A549 (cell line): ENCODE data around the gene WNT8B. TPM values are rescaled to one million over a fixed set of nuclear protein-coding genes. Genes with fewer than 3 reads are reported as not detected.

Experiments used
- ATAC-seq, 2 experiments: fragments of 200-7000 bp in 1 of 2; fragments of >200 bp in 1 of 2; cut with Nextera tagmentation in 1 of 2; cut with Tn5 transposase in 1 of 2; 3 replicates each; pipeline versions ENCODE4 v1.8.0 to v1.9.1; 2018 to 2020; ENCODE audit warnings: mild to moderate bottlenecking in 1 of 2, moderate library complexity in 1 of 2
- CTCF ChIA-PET: fragments of 300-600 bp; sonication (Branson Sonifier 250); formaldehyde crosslinking; extraction: SDS; loops from one replicate; lab custom pipeline; 2021; ENCODE audit warnings: antibody characterized with exemption, inconsistent platforms; lab: Yijun Ruan, JAX
- POLR2A ChIA-PET: fragments of 350-600 bp; formaldehyde crosslinking; extraction: SDS; loops from one replicate; lab custom pipeline; 2021; ENCODE audit warnings: antibody characterized with exemption, inconsistent platforms; lab: Yijun Ruan, JAX
- DNase-seq, 2 experiments: peaks; one replicate each; pipeline versions ENCODE4 v3.0.0 to v3.0.0-alpha.2; 2011 to 2016; ENCODE audit warnings: low read depth in 1 of 2, low spot score in 1 of 2
- FAIRE-seq: peaks from 2 replicates; lab custom pipeline; 2011; peaks lifted over from hg19 to GRCh38; lab: Jason Lieb, UNC
- H3K27ac ChIP-seq, 2 experiments: fragments of >200 bp; sonication (Bioruptor Twin); formaldehyde crosslinking; 3 replicates each; pipeline ENCODE4 v1.5.1; 2016 to 2017
- H3K4me1 ChIP-seq: fragments of >200 bp; sonication (Bioruptor Twin); formaldehyde crosslinking; 3 replicates; pipeline ENCODE4 v1.6.1; 2016
- H3K4me2 ChIP-seq: fragments of >200 bp; sonication (Bioruptor Twin); formaldehyde crosslinking; 3 replicates; pipeline ENCODE4 v1.6.1; 2016
- H3K4me3 ChIP-seq: fragments of >200 bp; sonication (Bioruptor Twin); formaldehyde crosslinking; 3 replicates; pipeline ENCODE4 v1.5.1; 2016
- H3K9me3 ChIP-seq: fragments of >200 bp; sonication (Bioruptor Twin); formaldehyde crosslinking; 3 replicates; pipeline ENCODE4 v1.6.1; 2016
- CBX2 ChIP-seq: fragments of 200-600 bp; sonication (generic); IDR thresholded peaks from 2 replicates; pipeline ENCODE4 v1.6.1; 2016; ENCODE audit warnings: low read depth, mild to moderate bottlenecking, borderline replicate concordance
- EHMT2 ChIP-seq: fragments of 200-600 bp; sonication (generic); IDR thresholded peaks from 2 replicates; pipeline ENCODE4 v1.6.1; 2016; ENCODE audit warnings: antibody characterized with exemption, low read depth, mild to moderate bottlenecking, moderate library complexity
- EP300 ChIP-seq, 2 experiments: fragments of >200 bp; sonication (Bioruptor Twin); formaldehyde crosslinking; IDR thresholded peaks; 2 replicates in 1 of 2; 3 replicates in 1 of 2; pipeline ENCODE4 v1.6.1; 2016 to 2017
- ESRRA ChIP-seq: fragments of 150-350 bp; IDR thresholded peaks from 2 replicates; pipeline ENCODE4 v1.6.1; 2014; ENCODE audit warnings: mild to moderate bottlenecking, low read length, borderline replicate concordance
- FOSB ChIP-seq: fragments of 250-450 bp; sonication (Bioruptor Pico); IDR thresholded peaks from 2 replicates; pipeline ENCODE4 v1.5.0; 2020; ENCODE audit warnings: mild to moderate bottlenecking, moderate library complexity
- FOXS1 ChIP-seq: fragments of 250-450 bp; sonication (Bioruptor Pico); IDR thresholded peaks from 2 replicates; pipeline ENCODE4 v1.5.0; 2020; ENCODE audit warnings: mild to moderate bottlenecking, moderate library complexity
- HDAC2 ChIP-seq: fragments of 200-600 bp; sonication (generic); IDR thresholded peaks from 2 replicates; pipeline ENCODE4 v1.6.1; 2016
- HOXA7 ChIP-seq: fragments of 250-450 bp; sonication (Bioruptor Pico); IDR thresholded peaks from 2 replicates; pipeline ENCODE4 v1.5.0; 2020; ENCODE audit warnings: mild to moderate bottlenecking, moderate library complexity
- HOXB13 ChIP-seq: fragments of 250-450 bp; sonication (Bioruptor Pico); IDR thresholded peaks from 2 replicates; pipeline ENCODE4 v1.5.0; 2020; ENCODE audit warnings: low read depth, mild to moderate bottlenecking, moderate library complexity
- KDM5A ChIP-seq: fragments of 200-600 bp; sonication (generic); IDR thresholded peaks from 2 replicates; pipeline ENCODE4 v1.6.1; 2016; ENCODE audit warnings: antibody characterized with exemption, mild to moderate bottlenecking
- MAX ChIP-seq: IDR thresholded peaks from 2 replicates; pipeline ENCODE4 v1.6.1; 2012
- NFE2L2 ChIP-seq: fragments of 150-350 bp; conservative IDR thresholded peaks from 2 replicates; pipeline ENCODE4 v1.6.1; 2014; ENCODE audit warnings: low read length
- PBX3 ChIP-seq: IDR thresholded peaks from 2 replicates; pipeline ENCODE4 v1.6.1; 2012
- PHF8 ChIP-seq: fragments of 200-600 bp; sonication (generic); IDR thresholded peaks from 2 replicates; pipeline ENCODE4 v1.6.1; 2016; ENCODE audit warnings: low read depth, mild to moderate bottlenecking, antibody characterized with exemption, moderate library complexity, borderline replicate concordance
- RAD21 ChIP-seq, 2 experiments: fragments of >200 bp in 1 of 2; sonication (Bioruptor Twin) in 1 of 2; formaldehyde crosslinking in 1 of 2; IDR thresholded peaks in 1 of 2; conservative IDR thresholded peaks in 1 of 2; 2 replicates in 1 of 2; 3 replicates in 1 of 2; pipeline ENCODE4 v1.6.1; 2012 to 2018; ENCODE audit warnings: inconsistent platforms in 1 of 2
- REST ChIP-seq: fragments of 200-600 bp; sonication (generic); IDR thresholded peaks from 2 replicates; pipeline ENCODE4 v1.6.1; 2016; ENCODE audit warnings: antibody characterized with exemption, mild to moderate bottlenecking, moderate library complexity
- RNF2 ChIP-seq: fragments of 200-600 bp; sonication (generic); IDR thresholded peaks from 2 replicates; pipeline ENCODE4 v1.6.1; 2016; ENCODE audit warnings: low read depth, mild to moderate bottlenecking, antibody characterized with exemption, moderate library complexity, borderline replicate concordance
- ZFP36 ChIP-seq: fragments of 450-650 bp; IDR thresholded peaks from 2 replicates; pipeline ENCODE4 v1.6.1; 2014; ENCODE audit warnings: borderline replicate concordance; ENCODE audit not compliant: partially characterized antibody
- ZNF302 ChIP-seq: fragments of 250-450 bp; sonication (Bioruptor Pico); IDR thresholded peaks from 2 replicates; pipeline ENCODE4 v1.9.0; 2021; ENCODE audit warnings: inconsistent platforms, mild to moderate bottlenecking, moderate library complexity
- ZSCAN20 ChIP-seq: fragments of 250-450 bp; sonication (Bioruptor Pico); IDR thresholded peaks from 2 replicates; pipeline ENCODE4 v1.8.0; 2022; ENCODE audit warnings: mild to moderate bottlenecking, moderate library complexity
- WGBS: methylation state at CpG from one replicate; pipeline ENCODE4 v1.1.6; 2017; ENCODE audit errors: missing lambda C conversion rate; 5-methylcytosine and 5-hydroxymethylcytosine counted together
- polyA plus RNA-seq, 4 experiments: library from polyadenylated mRNA; depleted of rRNA in 3 of 4; stranded (reverse); fragments of >200 nt; fragmentation: RNase III in 1 of 4; extraction: RNeasy Plus Mini Kit Qiagen cat#74134 plus additional on column Dnase treatment in 1 of 4; gene quantifications; 2 replicates in 3 of 4; 3 replicates in 1 of 4; pipeline ENCODE4 v1.2.3, GENCODE V29; 2011 to 2017

Gene WNT8B
- polyA plus RNA-seq, 2 of the 4 experiments (the other 2 are of a cell fraction): 0.04 to 0.05 TPM

GRCh38 chr10:100438674-100439315 lies 24.0 kb upstream of the WNT8B start (continued):
- TF ChIP-seq FOXS1 (CRISPR knock-in tag) (no peak), HDAC2 (no peak), EHMT2 (no peak), ESRRA (no peak)

GRCh38 chr10:100442548-100442947 lies 20.3 kb upstream of the WNT8B start:
- no peak for FAIRE-seq
- H3K4me3 ChIP-seq: no peak overlapping the region
- no peak for DNase-seq

GRCh38 chr10:100446130-100446761 lies 16.6 kb upstream of the WNT8B start:
- 33% methylated on average over 4 of the region's 4 CpGs for WGBS
- DNase-seq (peak in 1 of 2 experiments; percentile 32), FAIRE-seq (no peak), ATAC-seq (peak; percentile 54 to 64; a peak in 5 of 6 replicates)
- no peak for TF ChIP-seq ESRRA
- 0 out of 5 replicates have a peak, but pooled peaks of 1 of the 2 experiments have one; percentile 14 for TF ChIP-seq RAD21 (conservative IDR thresholded peaks at IDR 0.05 in 1 of 2, IDR thresholded peaks at IDR 0.05 in 1 of 2)
- Histone ChIP-seq H3K27ac (no peak overlapping the region), H3K4me1 (no peaks in the 10 kb centered on the region), H3K4me3 (no peak overlapping the region), H3K4me2 (no peak overlapping the region), H3K9me3 (no peaks in the 10 kb centered on the region)
- CTCF ChIA-PET: interaction anchor here (0.7 to 2.5 kb wide), 9 partner anchors 12 to 606 kb away, joined by 3 to 15 read pairs (median 4); no protein-coding TSS in a partner anchor
- POLR2A ChIA-PET: no interaction called here

More at GRCh38 chr10:100442548-100442947, 20.3 kb upstream of the WNT8B start:
- CTCF ChIA-PET: interaction anchor here (0.7 to 1.8 kb wide), 5 partner anchors 8 to 104 kb away, joined by 3 to 7 read pairs (median 5); no protein-coding TSS in a partner anchor
- Histone ChIP-seq H3K9me3 (no peaks in the 10 kb centered on the region), H3K4me2 (no peak overlapping the region), H3K27ac (no peak overlapping the region), H3K4me1 (no peaks in the 10 kb centered on the region)
- POLR2A ChIA-PET: interaction anchor here (1.0 kb wide), 1 partner anchor 69 kb away, joined by 3 read pairs; no protein-coding TSS in a partner anchor
- TF ChIP-seq ZSCAN20 (no peak), RNF2 (no peak), FOSB (CRISPR knock-in tag) (no peak), EP300 (IDR thresholded peaks at IDR 0.05) (no peak)
- WGBS: 62% methylated on average over 3 of the region's 3 CpGs
- ATAC-seq: no peak

GRCh38 chr10:100447663-100448062 lies 15.1 kb upstream of the WNT8B start:
- ATAC-seq: no peak
- no peaks in the 10 kb centered on the region for H3K4me1 ChIP-seq
- H3K4me3 ChIP-seq: no peak overlapping the region
- CTCF ChIA-PET: interaction anchor here (1.2 to 5.9 kb wide), 5 partner anchors 14 to 109 kb away, joined by 3 to 28 read pairs (median 4); no protein-coding TSS in a partner anchor
- H3K9me3 ChIP-seq: no peaks in the 10 kb centered on the region
- no peak for DNase-seq
- TF ChIP-seq HOXB13: no peak
- no peak for TF ChIP-seq FOSB (CRISPR knock-in tag)
- H3K4me2 ChIP-seq: no peak overlapping the region
- no peak overlapping the region for H3K27ac ChIP-seq
- 64% methylated on average over 1 of the region's 1 CpG for WGBS
- no peak for FAIRE-seq
- POLR2A ChIA-PET: no interaction called here

- Histone ChIP-seq H3K4me2 (no peak overlapping the region), H3K4me1 (no peaks in the 10 kb centered on the region), H3K9me3 (no peaks in the 10 kb centered on the region), H3K27ac (no peak overlapping the region), H3K4me3 (no peak overlapping the region)
- TF ChIP-seq PHF8 (no peak), ESRRA (no peak), KDM5A (no peak), RAD21 (conservative IDR thresholded peaks at IDR 0.05 in 1 of 2, IDR thresholded peaks at IDR 0.05 in 1 of 2) (no peak), HOXB13 (no peak), CBX2 (no peak), NFE2L2 (no peak), HOXA7 (no peak), ZNF302 (CRISPR knock-in tag) (no peak), MAX (no peak), RNF2 (no peak), ZFP36 (no peak), PBX3 (no peak), REST (no peak)
- ATAC-seq: no peak
- no peak for FAIRE-seq
- POLR2A ChIA-PET: no interaction called here
- WGBS: 40% methylated on average over 4 of the region's 4 CpGs
- CTCF ChIA-PET: interaction anchor here (1.2 to 5.9 kb wide), 2 partner anchors 15 to 63 kb away, joined by 4 to 28 read pairs; no protein-coding TSS in a partner anchor
- no peak for DNase-seq
These were observed 13.9 kb upstream of the WNT8B start for GRCh38 chr10:100448951-100449350.
